Left lobe of liver (tissue), 1 donor: ENCODE measurements around the gene LRP8. TPM values are rescaled to one million over a fixed set of nuclear protein-coding genes. Genes with fewer than 3 reads are reported as not detected.

Source experiments
- total RNA-seq: library from RNA; stranded (reverse); gene quantifications from one replicate; pipeline ENCODE4 v1.2.1, GENCODE V29; 2021
- donor health status: DM: no; HTN: yes; CAD: no.

The LRP8 gene
- total RNA-seq, 1 donor from 2014 or later: 0.33 TPM

Other genes with a start within 250 kb of the LRP8 start
- gene SLC1A7, start 185.4 kb downstream of the LRP8 start, total RNA-seq: 0.35 TPM
- 96.0 TPM for gene CPT2, start 131.2 kb downstream of the LRP8 start, total RNA-seq
- 27.7 TPM for gene CZIB, start 107.4 kb downstream of the LRP8 start, total RNA-seq
- gene MAGOH, start 89.6 kb downstream of the LRP8 start, total RNA-seq: 15.3 TPM
- gene DMRTB1, start 131.3 kb upstream of the LRP8 start, total RNA-seq: not detected